Activated CD8-positive, alpha-beta T cell treated with anti-CD3 and anti-CD28 coated beads for 36 hours (primary cell): ENCODE measurements around the gene SRXN1. TPM values are rescaled to one million over a fixed set of nuclear protein-coding genes. Genes with fewer than 3 reads are reported as not detected.

Experiments
- ATAC-seq: fragments of 200-7000 bp; cut with Tn5 transposase; one replicate; pipeline ENCODE4 v1.10.0; 2021; ENCODE audit warnings: mild to moderate bottlenecking, moderate library complexity
- CTCF ChIA-PET: fragments of 350-600 bp; sonication (Branson Sonifier 250); formaldehyde crosslinking; loops from one replicate; lab custom pipeline; 2021; ENCODE audit warnings: antibody characterized with exemption; lab: Charles Lee
- POLR2A ChIA-PET: fragments of 350-600 bp; sonication (Branson Sonifier 250); formaldehyde crosslinking; loops from one replicate; lab custom pipeline; 2021; ENCODE audit warnings: antibody characterized with exemption; lab: Charles Lee
- DNase-seq: peaks from one replicate; pipeline ENCODE4 v3.0.0-alpha.2; 2020
- H3K27ac Mint-ChIP-seq: one replicate; pipeline ENCODE4 v1.8.0; 2021; ENCODE audit warnings: mild to moderate bottlenecking, mixed read lengths
- H3K27me3 Mint-ChIP-seq: one replicate; pipeline ENCODE4 v1.8.0; 2021; ENCODE audit warnings: mixed read lengths
- H3K36me3 Mint-ChIP-seq: one replicate; pipeline ENCODE4 v1.8.0; 2021; ENCODE audit warnings: low read depth, mixed read lengths
- H3K4me1 Mint-ChIP-seq: one replicate; pipeline ENCODE4 v1.8.0; 2021; ENCODE audit warnings: low read depth, mixed read lengths
- H3K4me3 Mint-ChIP-seq: one replicate; pipeline ENCODE4 v1.8.0; 2021; ENCODE audit warnings: mild to moderate bottlenecking, moderate library complexity, mixed read lengths
- H3K9me3 Mint-ChIP-seq: one replicate; pipeline ENCODE4 v1.8.0; 2021; ENCODE audit warnings: mixed read lengths
- intact Hi-C: fragments of 100-400 bp; cut with micrococcal nuclease; formaldehyde crosslinking; loops from one replicate; pipeline ENCODE4 v1.10.0; 2022
- total RNA-seq, 2 experiments: library from RNA; stranded (reverse); gene quantifications; one replicate each; pipeline ENCODE4 v1.2.3, GENCODE V29; 2021
- TF ChIP-seq, protein P1 (sequence below): fragments of 200-600 bp; IDR thresholded peaks from one replicate; pipeline ENCODE4 v1.8.0; 2022; ENCODE audit warnings: antibody characterized with exemption, mild to moderate bottlenecking

Gene SRXN1
- total RNA-seq, 2 experiments from 2014 or later: 9.4 to 9.8 TPM

DNA sequence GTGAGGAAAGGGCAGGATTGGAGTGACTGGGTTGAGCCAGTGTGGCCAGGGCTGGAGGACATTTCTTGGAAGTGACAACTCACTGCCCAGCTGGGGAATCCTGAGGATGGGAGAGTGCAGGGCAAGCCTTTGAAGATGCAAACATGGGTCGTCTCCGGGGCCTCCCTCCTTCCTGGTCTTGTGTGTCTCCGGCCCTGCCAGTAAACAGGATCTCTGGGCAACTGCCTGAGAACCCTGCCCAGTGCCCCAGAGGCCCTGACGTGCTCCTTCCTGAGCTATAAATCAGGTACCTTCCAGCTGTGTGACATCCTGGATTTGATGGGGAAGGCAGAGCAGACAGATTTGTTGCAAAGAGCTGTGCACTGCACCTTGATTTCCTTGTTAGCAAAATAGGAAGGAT lies 30.0 kb downstream of the SRXN1 start:
- no peaks in the 10 kb centered on the region for H3K36me3 Mint-ChIP-seq
- H3K27ac Mint-ChIP-seq: no peak overlapping the region
- ChIA-PET POLR2A (no interaction called here), CTCF (no interaction called here)
- H3K4me3 Mint-ChIP-seq: no peak overlapping the region
- H3K27me3 Mint-ChIP-seq: peaks cover 15% of the 10 kb centered on the region
- TF ChIP-seq, protein P1, sequence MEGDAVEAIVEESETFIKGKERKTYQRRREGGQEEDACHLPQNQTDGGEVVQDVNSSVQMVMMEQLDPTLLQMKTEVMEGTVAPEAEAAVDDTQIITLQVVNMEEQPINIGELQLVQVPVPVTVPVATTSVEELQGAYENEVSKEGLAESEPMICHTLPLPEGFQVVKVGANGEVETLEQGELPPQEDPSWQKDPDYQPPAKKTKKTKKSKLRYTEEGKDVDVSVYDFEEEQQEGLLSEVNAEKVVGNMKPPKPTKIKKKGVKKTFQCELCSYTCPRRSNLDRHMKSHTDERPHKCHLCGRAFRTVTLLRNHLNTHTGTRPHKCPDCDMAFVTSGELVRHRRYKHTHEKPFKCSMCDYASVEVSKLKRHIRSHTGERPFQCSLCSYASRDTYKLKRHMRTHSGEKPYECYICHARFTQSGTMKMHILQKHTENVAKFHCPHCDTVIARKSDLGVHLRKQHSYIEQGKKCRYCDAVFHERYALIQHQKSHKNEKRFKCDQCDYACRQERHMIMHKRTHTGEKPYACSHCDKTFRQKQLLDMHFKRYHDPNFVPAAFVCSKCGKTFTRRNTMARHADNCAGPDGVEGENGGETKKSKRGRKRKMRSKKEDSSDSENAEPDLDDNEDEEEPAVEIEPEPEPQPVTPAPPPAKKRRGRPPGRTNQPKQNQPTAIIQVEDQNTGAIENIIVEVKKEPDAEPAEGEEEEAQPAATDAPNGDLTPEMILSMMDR: no peak
- no peak for ATAC-seq
- H3K9me3 Mint-ChIP-seq: peaks cover 3% of the 10 kb centered on the region
- no peaks in the 10 kb centered on the region for H3K4me1 Mint-ChIP-seq
- no peak for DNase-seq
- intact Hi-C loops: no loop called here

DNA sequence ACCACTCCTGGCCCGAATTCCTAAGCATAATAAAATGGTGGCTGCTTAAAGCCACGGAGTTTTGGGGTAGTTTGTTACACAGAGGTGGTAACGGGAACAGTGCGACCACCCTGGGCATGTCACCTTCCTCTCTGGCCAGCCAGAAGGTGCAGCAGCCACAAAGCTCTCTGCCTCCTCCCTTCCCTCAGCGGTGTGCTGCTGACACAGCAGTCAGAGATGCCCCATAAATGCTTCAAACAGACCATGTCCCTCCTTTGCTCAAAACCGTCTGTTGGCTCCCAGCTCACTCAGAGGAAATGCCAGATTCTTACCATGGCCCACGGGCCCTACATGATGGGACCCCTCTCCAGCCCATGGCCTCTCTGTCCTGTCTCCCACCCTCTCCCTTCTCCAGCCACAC lies 30.8 kb downstream of the SRXN1 start:
- intact Hi-C loops: no loop called here
- no peak overlapping the region for H3K27ac Mint-ChIP-seq
- H3K9me3 Mint-ChIP-seq: peaks cover 8% of the 10 kb centered on the region
- ChIA-PET POLR2A (no interaction called here), CTCF (interaction anchor here (1.5 to 1.6 kb wide), 2 partner anchors 23 to 25 kb away, joined by 3 to 6 read pairs; no protein-coding TSS in a partner anchor)
- H3K4me1 Mint-ChIP-seq: no peaks in the 10 kb centered on the region
- H3K4me3 Mint-ChIP-seq: no peak overlapping the region
- DNase-seq (no peak), ATAC-seq (no peak)
- peaks cover 21% of the 10 kb centered on the region for H3K27me3 Mint-ChIP-seq
- TF ChIP-seq, protein P1: no peak
- no peaks in the 10 kb centered on the region for H3K36me3 Mint-ChIP-seq

DNA sequence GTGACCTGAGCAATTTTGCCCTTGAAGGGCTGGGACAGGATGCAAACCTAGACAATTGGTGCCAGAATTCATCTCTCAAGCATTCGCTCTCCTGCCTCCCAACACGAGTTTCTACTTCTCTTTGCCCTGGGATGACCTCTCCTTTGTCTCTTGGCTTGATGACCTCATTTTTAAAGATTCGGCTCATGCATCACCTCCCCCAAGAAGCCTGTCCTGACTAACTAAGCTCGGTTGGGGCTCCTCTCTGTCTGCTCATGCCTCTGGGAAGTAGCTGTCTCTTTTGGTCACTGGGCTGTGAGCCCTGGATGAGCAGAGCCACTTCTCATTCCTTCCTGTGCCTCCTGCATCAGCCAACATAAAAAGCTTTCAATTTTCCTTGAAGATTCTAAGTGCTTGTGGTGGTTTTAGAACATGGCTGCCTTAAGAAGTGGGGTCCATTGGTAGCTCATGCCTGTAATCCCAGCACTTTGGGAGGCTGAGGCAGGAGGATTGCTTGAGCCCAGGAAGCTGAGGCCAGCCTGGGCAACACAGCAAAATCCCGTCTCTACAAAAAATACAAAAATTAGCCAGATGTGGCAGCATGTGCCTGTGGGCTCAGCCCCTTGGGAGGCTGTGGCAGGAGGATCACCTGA lies 31.8 kb downstream of the SRXN1 start:
- DNase-seq (no peak), ATAC-seq (no peak)
- H3K27ac Mint-ChIP-seq: no peak overlapping the region
- no peaks in the 10 kb centered on the region for H3K36me3 Mint-ChIP-seq
- H3K4me3 Mint-ChIP-seq: no peak overlapping the region
- H3K27me3 Mint-ChIP-seq: peaks cover 24% of the 10 kb centered on the region
- ChIA-PET CTCF (interaction anchor here (1.5 to 1.6 kb wide), 2 partner anchors 24 to 26 kb away, joined by 3 to 6 read pairs; no protein-coding TSS in a partner anchor), POLR2A (no interaction called here)
- intact Hi-C loops: no loop called here
- H3K4me1 Mint-ChIP-seq: no peaks in the 10 kb centered on the region
- TF ChIP-seq, protein P1: no peak
- H3K9me3 Mint-ChIP-seq: peaks cover 8% of the 10 kb centered on the region

DNA sequence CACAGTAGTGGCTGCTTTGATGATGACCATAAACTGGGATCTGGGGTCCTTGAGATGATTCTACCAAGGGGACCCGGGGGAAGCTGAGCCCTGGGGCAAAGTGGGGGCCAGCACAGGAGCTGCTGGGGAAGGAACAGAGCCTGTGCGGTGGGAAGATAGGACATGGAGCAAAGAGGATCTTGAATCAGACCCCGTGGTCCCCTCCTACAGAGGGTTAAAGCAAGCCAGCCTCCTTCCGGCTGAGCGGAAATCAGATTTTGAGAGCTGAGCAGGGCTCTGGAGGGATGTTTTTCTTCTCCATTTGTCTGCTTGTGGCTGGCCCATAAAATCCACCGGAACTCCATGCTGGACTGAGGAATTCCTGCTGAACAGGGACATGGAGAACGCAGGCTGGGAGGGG lies 32.8 kb downstream of the SRXN1 start:
- POLR2A ChIA-PET: no interaction called here
- ATAC-seq: no peak
- CTCF ChIA-PET: no interaction called here

DNA sequence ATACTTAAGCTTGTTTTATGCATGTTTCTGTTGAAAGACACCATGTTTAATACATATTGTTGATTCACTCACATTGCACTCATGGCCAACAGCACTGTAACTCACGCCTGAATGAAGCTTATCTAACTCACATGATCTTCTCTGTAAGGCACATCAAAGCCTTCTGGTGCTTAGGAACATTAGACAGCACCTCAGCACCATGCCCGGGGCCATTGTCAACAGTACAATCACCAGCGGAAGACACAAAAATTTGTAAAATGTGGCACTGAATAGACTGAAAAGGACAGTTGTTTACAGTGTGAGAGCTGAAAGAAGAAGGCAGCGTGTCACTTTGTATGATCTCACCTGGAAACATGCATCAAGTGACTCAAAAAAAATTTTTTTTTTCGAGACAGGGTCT lies 34.0 kb downstream of the SRXN1 start:
- TF ChIP-seq, protein P1: no peak
- no peak for ATAC-seq
- Mint-ChIP-seq H3K9me3 (peaks cover 8% of the 10 kb centered on the region), H3K27me3 (peaks cover 30% of the 10 kb centered on the region), H3K36me3 (no peaks in the 10 kb centered on the region), H3K4me1 (no peaks in the 10 kb centered on the region), H3K4me3 (no peak overlapping the region), H3K27ac (no peak overlapping the region)
- ChIA-PET CTCF (interaction anchor here (2.9 kb wide), 1 partner anchor 26 kb away, joined by 9 read pairs; no protein-coding TSS in a partner anchor), POLR2A (interaction anchor here (1.4 kb wide), 1 partner anchor 15 kb away, joined by 3 read pairs; no protein-coding TSS in a partner anchor)
- no peak for DNase-seq
- intact Hi-C loops: no loop called here

More for the DNA sequence above, 32.8 kb downstream of the SRXN1 start:
- TF ChIP-seq, protein P1: no peak
- H3K4me1 Mint-ChIP-seq: no peaks in the 10 kb centered on the region
- intact Hi-C loops: no loop called here
- no peak for DNase-seq
- H3K4me3 Mint-ChIP-seq: no peak overlapping the region
- H3K9me3 Mint-ChIP-seq: peaks cover 8% of the 10 kb centered on the region
- H3K27ac Mint-ChIP-seq: no peak overlapping the region
- peaks cover 26% of the 10 kb centered on the region for H3K27me3 Mint-ChIP-seq
- H3K36me3 Mint-ChIP-seq: no peaks in the 10 kb centered on the region
